ENCODE measurements around the gene CYP26A1. TPM values are rescaled to one million over a fixed set of nuclear protein-coding genes. Genes with fewer than 3 reads are reported as not detected.

Gene CYP26A1
- total and polyA plus RNA-seq, 2 experiments from 2014 or later = 1.2 to 1.8 TPM

GRCh38 chr10:93081318-93081717 is 7.6 kb downstream of the CYP26A1 start:
- Histone ChIP-seq H3F3A (replicated peaks; ENCODE audit: low read depth) (0 out of 2 replicates have a peak, but pooled peaks cover 2% of the 10 kb centered on the region), H3K79me2 (replicated peaks; ENCODE audit: insufficient read depth) (no peaks in the 10 kb centered on the region), H3K27me3 (ENCODE audit: insufficient read depth) (peaks cover 37% of the 10 kb centered on the region), H3K4me2 (no peak overlapping the region), H4K20me1 (replicated peaks; ENCODE audit: insufficient read depth) (no peaks in the 10 kb centered on the region), H3K9me2 (ENCODE audit: insufficient read depth) (no peaks in the 10 kb centered on the region), H3K4me3 (no peak overlapping the region), H3K27ac (ENCODE audit: low read depth) (no peak overlapping the region), H3K36me3 (ENCODE audit: insufficient read depth) (no peaks in the 10 kb centered on the region), H3K4me1 (ENCODE audit: insufficient read depth) (peaks cover 15% of the 10 kb centered on the region), H2AFZ (no peak overlapping the region)
- no peak overlapping the region for H3K27ac Mint-ChIP-seq
- H3K27me3 Mint-ChIP-seq (ENCODE audit: insufficient read depth, low read depth, poor library complexity) = peaks cover 28% of the 10 kb centered on the region
- H3K4me1 Mint-ChIP-seq = peaks cover 16% of the 10 kb centered on the region
- TF ChIP-seq POLR2AphosphoS5 (IDR thresholded peaks at IDR 0.05; ENCODE audit: low read depth) (no peak), JUNB (IDR thresholded peaks at IDR 0.05; ENCODE audit: unreplicated experiment) (no peak)
- H3K9me3 Mint-ChIP-seq = no peaks in the 10 kb centered on the region
- no peaks in the 10 kb centered on the region for H3K36me3 Mint-ChIP-seq (ENCODE audit: low read depth)
- no peak overlapping the region for H3K4me3 Mint-ChIP-seq
- DNase-seq (ENCODE audit: low spot score) (no peak), ATAC-seq (no peak)

GRCh38 chr10:93081834-93082233 is 8.1 kb downstream of the CYP26A1 start:
- Histone ChIP-seq H3K27ac (ENCODE audit: low read depth) (no peak overlapping the region), H3F3A (replicated peaks; ENCODE audit: low read depth) (0 out of 2 replicates have a peak, but pooled peaks cover 2% of the 10 kb centered on the region), H3K4me3 (no peak overlapping the region), H3K4me1 (ENCODE audit: insufficient read depth) (peaks cover 14% of the 10 kb centered on the region), H3K79me2 (replicated peaks; ENCODE audit: insufficient read depth) (no peaks in the 10 kb centered on the region), H3K36me3 (ENCODE audit: insufficient read depth) (no peaks in the 10 kb centered on the region), H3K9me2 (ENCODE audit: insufficient read depth) (no peaks in the 10 kb centered on the region), H3K4me2 (no peak overlapping the region), H2AFZ (no peak overlapping the region), H3K27me3 (ENCODE audit: insufficient read depth) (peaks cover 32% of the 10 kb centered on the region), H4K20me1 (replicated peaks; ENCODE audit: insufficient read depth) (no peaks in the 10 kb centered on the region)
- H3K4me1 Mint-ChIP-seq = peaks cover 16% of the 10 kb centered on the region; the same call in 2 of the 3 replicates
- no peaks in the 10 kb centered on the region for H3K9me3 Mint-ChIP-seq
- no peak for TF ChIP-seq POLR2AphosphoS5 (IDR thresholded peaks at IDR 0.05; ENCODE audit: low read depth)
- TF ChIP-seq EZH2phosphoT487 (IDR thresholded peaks at IDR 0.05; ENCODE audit: unreplicated experiment) = no peak
- TF ChIP-seq JUNB (IDR thresholded peaks at IDR 0.05; ENCODE audit: unreplicated experiment) = no peak
- TF ChIP-seq NANOG (IDR thresholded peaks at IDR 0.05; ENCODE audit: borderline replicate concordance) = no peak
- TF ChIP-seq ZNF114 (CRISPR knock-in tag; IDR thresholded peaks at IDR 0.05) = no peak
- TF ChIP-seq ZNF331 (CRISPR knock-in tag; IDR thresholded peaks at IDR 0.05; ENCODE audit: low read depth) = no peak
- no peak for DNase-seq (ENCODE audit: low spot score)
- peaks cover 23% of the 10 kb centered on the region for H3K27me3 Mint-ChIP-seq (ENCODE audit: insufficient read depth, low read depth, poor library complexity)
- H3K36me3 Mint-ChIP-seq (ENCODE audit: low read depth) = no peaks in the 10 kb centered on the region
- no peak overlapping the region for H3K4me3 Mint-ChIP-seq
- no peak overlapping the region for H3K27ac Mint-ChIP-seq
- ATAC-seq = no peak

GRCh38 chr10:93083743-93084539 is 10.2 kb downstream of the CYP26A1 start:
- H3K4me3 ChIP-seq = no peak overlapping the region
- H3K36me3 ChIP-seq (ENCODE audit: insufficient read depth) = no peaks in the 10 kb centered on the region
- DNase-seq (ENCODE audit: low spot score) (no peak), ATAC-seq (no peak)
- no peaks in the 10 kb centered on the region for H3K9me2 ChIP-seq (ENCODE audit: insufficient read depth)
- peaks cover 5% of the 10 kb centered on the region; the same call in 2 of the 3 replicates for H3K36me3 Mint-ChIP-seq (ENCODE audit: low read depth)
- TF ChIP-seq ETS1 (IDR thresholded peaks at IDR 0.05) (no peak), JUNB (IDR thresholded peaks at IDR 0.05; ENCODE audit: unreplicated experiment) (no peak), CREB1 (CRISPR knock-in tag; IDR thresholded peaks at IDR 0.05; ENCODE audit: low read depth) (no peak), POLR2AphosphoS5 (IDR thresholded peaks at IDR 0.05; ENCODE audit: low read depth) (no peak), NANOG (IDR thresholded peaks at IDR 0.05; ENCODE audit: borderline replicate concordance) (no peak), EZH2 (IDR thresholded peaks at IDR 0.05; ENCODE audit: low read depth, unreplicated experiment) (no peak), REST (IDR thresholded peaks at IDR 0.05; ENCODE audit: unreplicated experiment) (no peak), ZNF114 (CRISPR knock-in tag; IDR thresholded peaks at IDR 0.05) (no peak)
- peaks cover 31% of the 10 kb centered on the region for H3K4me1 Mint-ChIP-seq
- H3K27me3 ChIP-seq (ENCODE audit: insufficient read depth) = peaks cover 12% of the 10 kb centered on the region; the same call in 1 of the 2 replicates
- no peak overlapping the region for H3K4me3 Mint-ChIP-seq
- peaks cover 29% of the 10 kb centered on the region for H3K4me1 ChIP-seq (ENCODE audit: insufficient read depth)
- H3K27ac ChIP-seq (ENCODE audit: low read depth) = no peak overlapping the region
- H4K20me1 ChIP-seq (replicated peaks; ENCODE audit: insufficient read depth) = no peaks in the 10 kb centered on the region
- H3K27ac Mint-ChIP-seq = no peak overlapping the region
- H2AFZ ChIP-seq = no peak overlapping the region
- peaks cover 2% of the 10 kb centered on the region; the same call in 1 of the 3 replicates for H3K9me3 Mint-ChIP-seq
- peaks cover 17% of the 10 kb centered on the region for H3K27me3 Mint-ChIP-seq (ENCODE audit: insufficient read depth, low read depth, poor library complexity)
- no peaks in the 10 kb centered on the region for H3K79me2 ChIP-seq (replicated peaks; ENCODE audit: insufficient read depth)
- H3K4me2 ChIP-seq = no peak overlapping the region
- peaks cover 2% of the 10 kb centered on the region; the same call in 1 of the 2 replicates for H3F3A ChIP-seq (replicated peaks; ENCODE audit: low read depth)

Measured in GM23338 (cell line).